ENCODE measurements around the gene PARD6B. TPM values are rescaled to one million over a fixed set of nuclear protein-coding genes. Genes with fewer than 3 reads are reported as not detected.

Gene PARD6B
- total and polyA plus RNA-seq, 2 of the 4 experiments (the other 2 are of a cell fraction): 0.17 to 0.90 TPM

DNA sequence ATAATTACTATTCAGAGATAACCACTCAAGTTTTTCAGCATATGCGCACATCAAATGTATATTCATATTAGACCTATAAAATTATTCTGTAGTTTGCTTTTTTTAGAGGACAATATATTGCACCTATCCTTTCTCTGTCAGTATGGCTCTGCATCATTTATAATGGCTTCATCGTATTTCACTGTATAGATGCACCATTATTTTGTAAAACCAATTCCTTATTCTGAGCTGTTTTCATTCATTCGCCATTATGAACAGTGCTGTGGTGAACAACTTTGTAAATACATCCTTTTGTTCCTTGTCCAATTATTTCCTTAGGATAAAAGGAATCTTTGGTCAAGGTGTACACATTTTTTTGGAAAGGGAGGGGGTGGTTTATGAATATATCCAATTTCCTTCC, 34.3 kb downstream of the PARD6B start:
- dilution Hi-C loops (cut with HindIII; ENCODE audit: low sequenced_read_pairs, unreplicated experiment) (no loop called here), intact Hi-C loops (cut with micrococcal nuclease) (no loop called here), in situ Hi-C loops (cut with MboI; ENCODE audit: low sequenced_read_pairs) (no loop called here)
- Histone ChIP-seq H4K20me1 (ENCODE audit: insufficient read depth, low read length) (no peaks in the 10 kb centered on the region), H2BK120ac (ENCODE audit: low read depth, low read length) (no peak overlapping the region), H2AFZ (replicated peaks; ENCODE audit: low read length, poor library complexity) (no peak overlapping the region), H3K4me2 (ENCODE audit: low read depth, low read length) (no peak overlapping the region), H3K23ac (ENCODE audit: low read depth, low read length) (no peak overlapping the region), H4K91ac (ENCODE audit: insufficient read depth, low read depth, low read length) (no peak overlapping the region), H3K4me3 (ENCODE audit: insufficient read depth, low read depth, low read length) (no peak overlapping the region), H4K8ac (ENCODE audit: low read depth in 2 of 2, low read length in 2 of 2) (no peak overlapping the region), H2AK9ac (replicated peaks; ENCODE audit: low read depth, low read length, poor library complexity) (no peak overlapping the region), H2BK20ac (ENCODE audit: low read depth, low read length) (no peak overlapping the region), H2AK5ac (ENCODE audit: low read depth, low read length) (no peak overlapping the region), H3K9ac (ENCODE audit: low read depth, low read length) (no peak overlapping the region), H2BK15ac (ENCODE audit: low read depth, low read length) (no peak overlapping the region), H3K56ac (ENCODE audit: extremely low read depth, insufficient read depth, low read length) (no peak overlapping the region), H3K4ac (ENCODE audit: low read depth, low read length) (no peak overlapping the region), H3K27me3 (ENCODE audit: control insufficient read depth, insufficient read depth, low read length) (no peaks in the 10 kb centered on the region), H3K36me3 (ENCODE audit: control insufficient read depth, insufficient read depth, low read length) (no peaks in the 10 kb centered on the region), H3K14ac (replicated peaks; ENCODE audit: low read depth, low read length) (no peak overlapping the region), H3K4me1 (ENCODE audit: control insufficient read depth, insufficient read depth, low read length) (peaks cover 11% of the 10 kb centered on the region), H3K9me1 (ENCODE audit: insufficient read depth, low read length) (peaks cover 5% of the 10 kb centered on the region; the same call in 1 of the 2 replicates), H3K18ac (ENCODE audit: low read depth, low read length) (no peak overlapping the region), H4K5ac (ENCODE audit: low read depth, low read length) (no peak overlapping the region), H3K79me1 (ENCODE audit: low read depth in 1 of 2, low read length in 2 of 2) (no peaks in the 10 kb centered on the region), H2BK5ac (ENCODE audit: low read depth, low read length, poor library complexity, severe bottlenecking) (no peak overlapping the region), H3K9me3 (ENCODE audit: control insufficient read depth, insufficient read depth, low read length) (no peaks in the 10 kb centered on the region), H3K27ac (ENCODE audit: insufficient read depth, low read length) (no peak overlapping the region)
- no CpG with 5 or more reads among the region's 3 CpGs for WGBS, 2 experiments (ENCODE audit: extremely low coverage in 2 of 2, insufficient read length in 1 of 2)
- TF ChIP-seq RAD21 (IDR thresholded peaks at IDR 0.05; ENCODE audit: low read length) (no peak), NFE2L2 (IDR thresholded peaks at IDR 0.05; ENCODE audit: low read depth, low read length) (no peak), RCOR1 (IDR thresholded peaks at IDR 0.05; ENCODE audit: insufficient replicate concordance, low read length) (no peak)
- TF ChIP-seq, protein P1, sequence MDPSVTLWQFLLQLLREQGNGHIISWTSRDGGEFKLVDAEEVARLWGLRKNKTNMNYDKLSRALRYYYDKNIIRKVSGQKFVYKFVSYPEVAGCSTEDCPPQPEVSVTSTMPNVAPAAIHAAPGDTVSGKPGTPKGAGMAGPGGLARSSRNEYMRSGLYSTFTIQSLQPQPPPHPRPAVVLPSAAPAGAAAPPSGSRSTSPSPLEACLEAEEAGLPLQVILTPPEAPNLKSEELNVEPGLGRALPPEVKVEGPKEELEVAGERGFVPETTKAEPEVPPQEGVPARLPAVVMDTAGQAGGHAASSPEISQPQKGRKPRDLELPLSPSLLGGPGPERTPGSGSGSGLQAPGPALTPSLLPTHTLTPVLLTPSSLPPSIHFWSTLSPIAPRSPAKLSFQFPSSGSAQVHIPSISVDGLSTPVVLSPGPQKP (IDR thresholded peaks at IDR 0.05; ENCODE audit: borderline replicate concordance, low read depth, low read length): no peak
- TF ChIP-seq, protein P2, sequence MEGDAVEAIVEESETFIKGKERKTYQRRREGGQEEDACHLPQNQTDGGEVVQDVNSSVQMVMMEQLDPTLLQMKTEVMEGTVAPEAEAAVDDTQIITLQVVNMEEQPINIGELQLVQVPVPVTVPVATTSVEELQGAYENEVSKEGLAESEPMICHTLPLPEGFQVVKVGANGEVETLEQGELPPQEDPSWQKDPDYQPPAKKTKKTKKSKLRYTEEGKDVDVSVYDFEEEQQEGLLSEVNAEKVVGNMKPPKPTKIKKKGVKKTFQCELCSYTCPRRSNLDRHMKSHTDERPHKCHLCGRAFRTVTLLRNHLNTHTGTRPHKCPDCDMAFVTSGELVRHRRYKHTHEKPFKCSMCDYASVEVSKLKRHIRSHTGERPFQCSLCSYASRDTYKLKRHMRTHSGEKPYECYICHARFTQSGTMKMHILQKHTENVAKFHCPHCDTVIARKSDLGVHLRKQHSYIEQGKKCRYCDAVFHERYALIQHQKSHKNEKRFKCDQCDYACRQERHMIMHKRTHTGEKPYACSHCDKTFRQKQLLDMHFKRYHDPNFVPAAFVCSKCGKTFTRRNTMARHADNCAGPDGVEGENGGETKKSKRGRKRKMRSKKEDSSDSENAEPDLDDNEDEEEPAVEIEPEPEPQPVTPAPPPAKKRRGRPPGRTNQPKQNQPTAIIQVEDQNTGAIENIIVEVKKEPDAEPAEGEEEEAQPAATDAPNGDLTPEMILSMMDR (conservative IDR thresholded peaks at IDR 0.05; ENCODE audit: low read depth, low read length): no peak
- no TSS peak for BruUV-seq (replicated peaks)
- DNase-seq (no peak), ATAC-seq (ENCODE audit: low read depth) (no peak)
- CTCF ChIA-PET: no interaction called here
- POLR2A ChIA-PET (ENCODE audit: unreplicated experiment): no interaction called here
